ENCODE measurements around the gene MOB2. TPM values are rescaled to one million over a fixed set of nuclear protein-coding genes. Genes with fewer than 3 reads are reported as not detected.

MOB2 gene
- total and polyA plus RNA-seq, 2 donors from 2014 or later = 50.7 to 51.7 TPM

DNA sequence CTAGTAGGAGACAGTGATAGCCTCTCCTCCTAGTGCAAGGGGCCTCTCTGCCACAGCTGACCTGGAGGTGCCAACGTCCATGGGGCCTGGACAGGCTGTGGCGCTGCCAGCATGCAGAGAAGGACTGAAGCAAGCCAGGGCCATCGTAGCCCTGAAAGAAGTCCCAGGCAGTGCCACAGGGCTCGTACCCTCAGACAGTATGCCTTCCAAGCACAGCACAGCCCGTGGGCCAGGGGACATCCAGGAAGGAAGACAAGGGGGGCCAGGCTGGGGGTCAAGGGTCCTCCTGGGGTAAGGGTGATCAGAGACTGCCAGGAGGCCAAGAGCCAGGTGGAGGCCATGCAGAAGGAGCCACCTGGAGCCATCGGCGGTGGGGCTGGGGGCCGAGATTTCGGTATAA is 20.4 kb upstream of the MOB2 start:
- Histone ChIP-seq H3K9me3 (ENCODE audit: control insufficient read depth in 2 of 3, insufficient read depth in 1 of 3, low read length in 3 of 3) (no peaks in the 10 kb centered on the region), H3K27me3 (ENCODE audit: control insufficient read depth, insufficient read depth, low read length) (no peaks in the 10 kb centered on the region), H3K4me1 (ENCODE audit: control insufficient read depth in 2 of 3, insufficient read depth in 2 of 3, low read depth in 1 of 3, low read length in 3 of 3) (peaks cover 0 to 14% (median 0%) of the 10 kb centered on the region in 3 donors), H3K27ac (ENCODE audit: low read depth in 2 of 2, low read length in 2 of 2) (no peak overlapping the region), H3K4me3 (ENCODE audit: low read length in 3 of 3) (no peak overlapping the region), H3K36me3 (ENCODE audit: control insufficient read depth in 2 of 3, insufficient read depth in 3 of 3, low read length in 3 of 3) (no peaks in the 10 kb centered on the region), H3K9ac (ENCODE audit: low read length in 3 of 3) (no peak overlapping the region)
- no peak for FAIRE-seq
- TF ChIP-seq, protein P1, sequence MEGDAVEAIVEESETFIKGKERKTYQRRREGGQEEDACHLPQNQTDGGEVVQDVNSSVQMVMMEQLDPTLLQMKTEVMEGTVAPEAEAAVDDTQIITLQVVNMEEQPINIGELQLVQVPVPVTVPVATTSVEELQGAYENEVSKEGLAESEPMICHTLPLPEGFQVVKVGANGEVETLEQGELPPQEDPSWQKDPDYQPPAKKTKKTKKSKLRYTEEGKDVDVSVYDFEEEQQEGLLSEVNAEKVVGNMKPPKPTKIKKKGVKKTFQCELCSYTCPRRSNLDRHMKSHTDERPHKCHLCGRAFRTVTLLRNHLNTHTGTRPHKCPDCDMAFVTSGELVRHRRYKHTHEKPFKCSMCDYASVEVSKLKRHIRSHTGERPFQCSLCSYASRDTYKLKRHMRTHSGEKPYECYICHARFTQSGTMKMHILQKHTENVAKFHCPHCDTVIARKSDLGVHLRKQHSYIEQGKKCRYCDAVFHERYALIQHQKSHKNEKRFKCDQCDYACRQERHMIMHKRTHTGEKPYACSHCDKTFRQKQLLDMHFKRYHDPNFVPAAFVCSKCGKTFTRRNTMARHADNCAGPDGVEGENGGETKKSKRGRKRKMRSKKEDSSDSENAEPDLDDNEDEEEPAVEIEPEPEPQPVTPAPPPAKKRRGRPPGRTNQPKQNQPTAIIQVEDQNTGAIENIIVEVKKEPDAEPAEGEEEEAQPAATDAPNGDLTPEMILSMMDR (IDR thresholded peaks at IDR 0.05; ENCODE audit: borderline replicate concordance, extremely low read depth, insufficient read depth) = no peak
- peak in 1 of 5 donors; percentile 67 for DNase-seq
- intact Hi-C loops (cut with DNase I) = no loop called here

DNA sequence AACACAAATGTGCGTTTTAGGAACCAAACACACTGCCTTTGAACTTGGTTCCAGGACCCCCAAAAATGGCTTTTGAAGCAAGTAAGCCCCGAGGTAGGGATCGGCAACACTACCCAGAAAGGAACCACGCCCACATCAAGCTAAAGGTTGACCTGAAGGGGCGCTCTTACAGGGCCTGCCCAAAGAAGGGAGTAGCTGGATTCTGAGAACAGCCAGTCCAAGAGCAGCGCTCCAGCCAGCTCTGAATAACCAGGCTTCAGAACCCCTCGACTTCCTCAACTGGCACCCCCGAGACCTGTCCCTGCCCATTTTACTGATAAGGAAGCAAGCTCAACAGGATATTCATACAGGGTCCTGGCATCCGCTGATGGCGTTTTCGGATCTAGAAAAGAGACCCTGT is 18.9 kb upstream of the MOB2 start:
- no peak overlapping the region for H3K4me3 ChIP-seq (ENCODE audit: low read length in 3 of 3)
- H3K27me3 ChIP-seq (ENCODE audit: control insufficient read depth, insufficient read depth, low read length) = no peaks in the 10 kb centered on the region
- H3K9me3 ChIP-seq (ENCODE audit: control insufficient read depth in 2 of 3, insufficient read depth in 1 of 3, low read length in 3 of 3) = no peaks in the 10 kb centered on the region
- H3K4me1 ChIP-seq (ENCODE audit: control insufficient read depth in 2 of 3, insufficient read depth in 2 of 3, low read depth in 1 of 3, low read length in 3 of 3) = peaks cover 0 to 14% (median 0%) of the 10 kb centered on the region in 3 donors
- no peak for FAIRE-seq
- no peaks in the 10 kb centered on the region for H3K36me3 ChIP-seq (ENCODE audit: control insufficient read depth in 2 of 3, insufficient read depth in 3 of 3, low read length in 3 of 3)
- intact Hi-C loops (cut with DNase I) = no loop called here
- H3K9ac ChIP-seq (ENCODE audit: low read length in 3 of 3) = no peak overlapping the region
- no peak overlapping the region for H3K27ac ChIP-seq (ENCODE audit: low read depth in 2 of 2, low read length in 2 of 2)
- TF ChIP-seq, protein P1 (IDR thresholded peaks at IDR 0.05; ENCODE audit: borderline replicate concordance, extremely low read depth, insufficient read depth) = no peak
- DNase-seq = peak in 1 of 5 donors; percentile 26

DNA sequence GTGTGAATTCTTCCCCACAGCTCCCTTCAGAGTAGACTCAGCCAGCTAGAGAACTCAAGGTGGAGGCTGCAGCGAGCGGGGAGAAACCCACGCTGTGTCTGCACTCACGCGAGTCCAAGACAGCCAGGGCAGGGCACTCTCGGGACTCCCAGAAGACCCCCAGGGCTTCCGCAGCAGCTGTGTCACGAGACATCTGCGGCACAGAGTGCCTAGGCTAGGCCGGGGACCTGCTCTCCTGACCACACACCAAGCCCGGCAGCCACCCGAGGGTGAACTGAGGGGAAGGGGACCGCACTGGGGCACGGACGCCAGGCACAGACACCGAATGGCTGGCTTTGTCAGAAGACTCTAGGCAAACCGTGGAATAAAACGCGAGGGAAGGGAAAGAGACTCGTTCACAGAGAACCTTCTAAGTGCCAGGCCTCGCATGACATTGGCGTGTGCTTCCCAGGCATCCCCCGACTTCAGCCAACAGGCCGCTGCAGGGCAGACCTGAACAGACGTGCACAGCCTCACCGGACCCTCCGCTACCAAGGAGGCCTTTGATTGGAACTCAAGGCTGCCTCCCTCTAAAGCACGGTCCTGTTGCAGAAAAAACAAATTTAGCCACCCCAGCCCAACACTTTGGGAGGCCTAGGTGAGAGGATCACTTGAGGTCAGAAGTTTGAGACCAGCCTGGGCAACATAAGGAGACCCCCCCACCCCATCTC is 18.2 kb upstream of the MOB2 start:
- Histone ChIP-seq H3K27me3 (ENCODE audit: control insufficient read depth, insufficient read depth, low read length) (no peaks in the 10 kb centered on the region), H3K27ac (ENCODE audit: low read depth in 2 of 2, low read length in 2 of 2) (no peak overlapping the region), H3K4me3 (ENCODE audit: low read length in 3 of 3) (no peak overlapping the region), H3K9ac (ENCODE audit: low read length in 3 of 3) (no peak overlapping the region), H3K9me3 (ENCODE audit: control insufficient read depth in 2 of 3, insufficient read depth in 1 of 3, low read length in 3 of 3) (no peaks in the 10 kb centered on the region), H3K36me3 (ENCODE audit: control insufficient read depth in 2 of 3, insufficient read depth in 3 of 3, low read length in 3 of 3) (no peaks in the 10 kb centered on the region), H3K4me1 (ENCODE audit: control insufficient read depth in 2 of 3, insufficient read depth in 2 of 3, low read depth in 1 of 3, low read length in 3 of 3) (peaks cover 0 to 14% (median 0%) of the 10 kb centered on the region in 3 donors)
- peak in 1 of 5 donors; percentile 74 for DNase-seq
- intact Hi-C loops (cut with DNase I) = no loop called here
- TF ChIP-seq, protein P1 (IDR thresholded peaks at IDR 0.05; ENCODE audit: borderline replicate concordance, extremely low read depth, insufficient read depth) = no peak
- FAIRE-seq = no peak

Data from kidney (tissue), 14 donors.